Activated T-cell treated with anti-CD3 and anti-CD28 coated beads, Interleukin-2, amount 50 U/mL, for 72 hours (primary cell): ENCODE data around the gene FAM227B. TPM values are rescaled to one million over a fixed set of nuclear protein-coding genes. Genes with fewer than 3 reads are reported as not detected.
"Not testable (repeated sequence)": the region's sequence is repeated elsewhere in the genome, so short reads cannot be mapped to it uniquely, and the experiment has no call there.

Experiments
- ATAC-seq, 2 donors: fragments of 150-1000 bp; cut with Tn5 transposase; replicated peaks in 1 of 2; 2 replicates each; pipeline ENCODE4 v1.10.0; 2021; ENCODE audit warnings: moderate library complexity in 2 of 2, mild to moderate bottlenecking in 1 of 2
- DNase-seq, 2 donors: peaks; one replicate each; pipeline ENCODE4 v3.0.0; 2021 to 2022; ENCODE audit warnings: mixed read lengths in 1 of 2
- H3K27ac Mint-ChIP-seq: one replicate; pipeline ENCODE4 v1.8.0; 2022; ENCODE audit warnings: mild to moderate bottlenecking, moderate library complexity, mixed read lengths
- H3K27me3 Mint-ChIP-seq: one replicate; pipeline ENCODE4 v1.8.0; 2022; ENCODE audit warnings: low read depth, mixed read lengths
- H3K36me3 Mint-ChIP-seq, 2 donors: one replicate each; pipeline ENCODE4 v1.8.0; 2022; ENCODE audit warnings: mixed read lengths in 2 of 2, mild to moderate bottlenecking in 1 of 2; ENCODE audit not compliant: insufficient read depth in 2 of 2
- H3K4me1 Mint-ChIP-seq: one replicate; pipeline ENCODE4 v1.8.0; 2022; ENCODE audit warnings: low read depth, mixed read lengths
- H3K4me3 Mint-ChIP-seq, 2 donors: one replicate each; pipeline ENCODE4 v1.8.0; 2022; ENCODE audit warnings: mild to moderate bottlenecking in 2 of 2, mixed read lengths in 2 of 2, moderate library complexity in 2 of 2
- H3K9me3 Mint-ChIP-seq, 2 donors: one replicate each; pipeline ENCODE4 v1.8.0; 2022; ENCODE audit warnings: mixed read lengths in 2 of 2
- total RNA-seq, 2 donors: library from RNA; stranded (reverse); gene quantifications; one replicate each; pipeline ENCODE4 v1.2.3, GENCODE V29; 2022

Gene FAM227B
- total RNA-seq, 2 donors from 2014 or later, result 4.1 to 5.7 TPM

DNA sequence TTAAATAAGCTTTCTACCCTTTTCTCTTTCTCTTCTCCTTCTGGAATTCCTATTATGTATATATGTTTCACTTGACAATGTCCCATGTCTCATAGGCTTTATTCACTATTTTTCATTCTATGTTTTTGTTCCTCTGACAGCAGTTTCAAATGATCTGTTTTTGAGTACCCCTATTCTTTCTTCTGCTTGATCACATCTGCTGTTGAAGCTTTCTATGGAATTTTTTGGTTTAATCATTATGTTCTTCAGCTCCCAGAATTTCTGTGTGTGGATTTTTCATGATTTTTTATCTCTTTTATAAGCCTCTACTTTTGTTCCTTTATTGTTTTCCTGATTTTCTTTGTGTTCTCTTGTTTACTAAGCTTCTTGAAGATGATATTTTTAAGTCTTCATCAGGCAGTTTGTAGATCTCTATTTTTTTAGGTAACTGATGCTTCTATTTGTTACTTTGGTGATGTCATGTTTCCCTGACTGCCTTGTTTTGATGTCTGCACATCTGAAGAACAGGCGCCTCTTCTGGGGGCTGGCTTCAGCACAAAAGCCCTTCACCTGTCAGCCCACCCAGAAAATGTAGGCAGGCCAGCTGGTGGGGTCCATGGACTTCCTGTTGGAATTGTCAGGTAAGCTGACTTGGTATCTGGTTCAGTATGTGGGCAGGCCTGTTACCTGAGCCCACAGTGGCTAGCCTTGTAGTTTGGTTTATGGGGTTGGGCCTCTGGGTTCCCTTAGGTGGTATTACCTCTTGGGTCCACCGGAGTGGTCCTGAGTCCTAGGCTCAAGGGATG is 15.8 kb downstream of the FAM227B start:
- H3K36me3 Mint-ChIP-seq, result peaks cover 11 to 16% of the 10 kb centered on the region in 2 donors
- no peaks in the 10 kb centered on the region for H3K27me3 Mint-ChIP-seq
- H3K9me3 Mint-ChIP-seq, result peaks cover 16 to 20% of the 10 kb centered on the region in 2 donors
- ATAC-seq, result no peak
- H3K4me3 Mint-ChIP-seq, result no peak overlapping the region
- no peak overlapping the region for H3K27ac Mint-ChIP-seq
- no peak for DNase-seq
- H3K4me1 Mint-ChIP-seq, result no peaks in the 10 kb centered on the region

GRCh38 chr15:49592829-49593316 is 27.7 kb downstream of the FAM227B start:
- Mint-ChIP-seq H3K9me3 (peaks cover 10 to 15% of the 10 kb centered on the region in 2 donors), H3K36me3 (peaks cover 9 to 11% of the 10 kb centered on the region in 2 donors)
- H3K27me3 Mint-ChIP-seq, ATAC-seq, H3K4me1 Mint-ChIP-seq, H3K27ac Mint-ChIP-seq, DNase-seq, H3K4me3 Mint-ChIP-seq: not testable (repeated sequence)

DNA sequence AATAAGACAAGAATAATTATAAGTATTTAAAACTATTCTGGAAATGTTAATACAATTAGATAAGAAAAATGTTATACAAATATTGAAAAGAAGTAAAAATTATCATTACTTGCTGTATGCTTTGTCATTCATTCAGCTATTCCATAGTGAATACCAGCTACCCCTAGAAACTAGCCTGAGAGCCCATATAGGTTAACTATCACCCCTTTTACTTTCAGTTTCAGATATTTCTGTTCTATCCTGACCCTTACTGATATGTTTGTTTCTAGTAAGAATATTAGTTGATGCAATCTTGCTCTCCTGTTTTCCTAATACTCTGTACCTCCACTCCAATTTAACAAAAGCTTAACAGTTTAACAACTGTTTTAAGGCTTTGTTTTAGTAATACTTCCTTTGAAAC is 31.6 kb downstream of the FAM227B start:
- DNase-seq (no peak), ATAC-seq (no peak)
- Mint-ChIP-seq H3K4me3 (no peak overlapping the region), H3K9me3 (peaks cover 0 to 2% of the 10 kb centered on the region in 2 donors), H3K27ac (no peak overlapping the region), H3K36me3 (peaks cover 1 to 3% of the 10 kb centered on the region in 2 donors), H3K27me3 (no peaks in the 10 kb centered on the region), H3K4me1 (no peaks in the 10 kb centered on the region)

DNA sequence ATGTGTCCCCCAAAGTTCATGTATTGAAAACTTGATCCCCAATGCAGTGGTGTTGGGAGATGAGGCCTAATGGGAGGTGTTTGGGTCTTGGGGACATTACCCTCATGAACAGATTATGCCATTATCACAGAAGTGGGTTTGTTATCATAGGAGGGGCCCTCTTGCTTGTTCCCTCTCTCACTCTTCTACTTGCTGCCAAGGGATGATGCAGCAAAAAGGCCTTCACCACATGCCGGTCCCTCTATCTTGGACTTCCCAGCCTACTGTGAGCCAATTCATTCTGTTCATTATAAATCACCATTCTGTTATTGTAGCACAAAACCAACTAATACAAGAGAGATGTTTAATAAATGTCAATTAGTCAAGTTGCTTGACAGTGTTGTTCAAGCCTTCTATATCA is 47.2 kb downstream of the FAM227B start:
- Mint-ChIP-seq H3K27me3 (no peaks in the 10 kb centered on the region), H3K27ac (no peak overlapping the region), H3K4me1 (no peaks in the 10 kb centered on the region), H3K4me3 (no peak overlapping the region), H3K36me3 (peaks cover 9 to 15% of the 10 kb centered on the region in 2 donors), H3K9me3 (peaks cover 8 to 16% of the 10 kb centered on the region in 2 donors)
- no peak for DNase-seq
- ATAC-seq, result no peak

DNA sequence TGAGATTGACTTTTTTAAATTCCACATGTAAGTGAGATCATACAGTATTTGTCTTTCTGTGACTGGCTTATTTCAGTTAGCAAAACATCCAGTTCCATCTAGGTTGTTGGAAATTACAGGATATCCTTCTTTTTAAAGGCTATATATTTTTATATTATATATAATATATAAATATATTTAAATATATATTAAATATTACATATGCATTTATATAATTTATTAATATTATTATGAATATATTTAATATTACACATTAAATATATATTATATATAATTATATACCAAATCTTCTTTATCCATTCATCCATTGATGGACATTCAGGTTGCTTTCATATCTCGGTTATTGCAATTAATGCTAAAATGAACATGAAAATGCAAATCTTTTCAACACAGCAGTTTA is 49.9 kb downstream of the FAM227B start:
- no peak overlapping the region for H3K27ac Mint-ChIP-seq
- no peaks in the 10 kb centered on the region for H3K27me3 Mint-ChIP-seq
- no peak for ATAC-seq
- H3K36me3 Mint-ChIP-seq, result peaks cover 9 to 14% of the 10 kb centered on the region in 2 donors
- H3K4me1 Mint-ChIP-seq, result no peaks in the 10 kb centered on the region
- H3K4me3 Mint-ChIP-seq, result no peak overlapping the region
- no peak for DNase-seq
- H3K9me3 Mint-ChIP-seq, result peaks cover 8 to 14% of the 10 kb centered on the region in 2 donors

DNA sequence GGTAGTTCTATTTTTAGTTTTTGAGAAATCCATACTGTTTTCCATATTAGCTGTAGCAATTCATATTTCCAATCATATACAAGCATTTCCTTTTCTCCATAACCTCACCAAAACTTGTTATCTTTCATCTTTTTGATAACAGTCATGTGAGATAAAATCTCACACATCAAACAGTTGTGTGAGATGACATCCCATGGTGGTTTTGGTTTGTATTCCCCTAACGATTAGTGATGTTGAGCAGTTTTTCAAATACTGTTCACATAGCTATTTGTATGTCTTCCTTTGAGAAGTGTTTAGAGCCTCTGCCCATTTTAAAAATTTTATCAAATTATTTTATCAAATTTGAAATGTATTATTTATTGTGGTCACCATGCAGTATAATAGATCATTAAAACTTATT is 50.4 kb downstream of the FAM227B start:
- ATAC-seq, result no peak

GRCh38 chr15:49560045-49560444 is 60.6 kb downstream of the FAM227B start:
- H3K9me3 Mint-ChIP-seq, result peaks cover 12 to 37% of the 10 kb centered on the region in 2 donors
- DNase-seq, result no peak
- H3K27ac Mint-ChIP-seq, result no peak overlapping the region
- no peak overlapping the region for H3K4me3 Mint-ChIP-seq
- no peak for ATAC-seq
- H3K27me3 Mint-ChIP-seq, result no peaks in the 10 kb centered on the region
- no peaks in the 10 kb centered on the region for H3K4me1 Mint-ChIP-seq
- H3K36me3 Mint-ChIP-seq, result peaks cover 12 to 15% of the 10 kb centered on the region in 2 donors

More for the DNA sequence above, 50.4 kb downstream of the FAM227B start:
- Mint-ChIP-seq H3K27ac (no peak overlapping the region), H3K36me3 (peaks cover 9 to 14% of the 10 kb centered on the region in 2 donors), H3K27me3 (no peaks in the 10 kb centered on the region), H3K4me3 (no peak overlapping the region), H3K9me3 (peaks cover 8 to 14% of the 10 kb centered on the region in 2 donors), H3K4me1 (no peaks in the 10 kb centered on the region)
- no peak for DNase-seq

GRCh38 chr15:49558929-49559328 is 61.7 kb downstream of the FAM227B start:
- ATAC-seq (no peak), DNase-seq (no peak)
- Mint-ChIP-seq H3K4me1 (no peaks in the 10 kb centered on the region), H3K9me3 (peaks cover 18 to 44% of the 10 kb centered on the region in 2 donors), H3K27me3 (no peaks in the 10 kb centered on the region), H3K27ac (no peak overlapping the region), H3K36me3 (peaks cover 15 to 16% of the 10 kb centered on the region in 2 donors), H3K4me3 (no peak overlapping the region)

GRCh38 chr15:49556437-49556836 is 64.2 kb downstream of the FAM227B start:
- Mint-ChIP-seq H3K36me3 (peaks cover 11 to 12% of the 10 kb centered on the region in 2 donors), H3K4me1 (no peaks in the 10 kb centered on the region), H3K27ac (no peak overlapping the region), H3K9me3 (peaks cover 22 to 36% of the 10 kb centered on the region in 2 donors), H3K4me3 (no peak overlapping the region), H3K27me3 (no peaks in the 10 kb centered on the region)
- DNase-seq, result no peak
- ATAC-seq, result no peak

DNA sequence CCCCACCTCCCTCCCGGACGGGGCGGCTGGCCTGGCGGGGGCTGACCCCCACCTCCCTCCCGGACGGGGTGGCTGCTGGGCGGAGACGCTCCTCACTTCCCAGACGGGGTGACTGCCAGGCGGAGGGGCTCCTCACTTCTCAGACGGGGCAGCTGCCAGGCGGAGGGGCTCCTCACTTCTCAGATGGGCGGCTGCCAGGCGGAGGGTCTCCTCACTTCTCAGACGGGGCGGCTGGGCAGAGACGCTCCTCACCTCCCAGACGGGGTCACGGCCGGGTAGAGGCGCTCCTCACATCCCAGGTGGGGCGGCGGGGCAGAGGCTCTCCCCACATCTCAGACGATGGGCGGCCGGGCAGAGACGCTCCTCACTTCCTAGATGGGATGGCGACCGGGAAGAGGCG is 70.3 kb downstream of the FAM227B start:
- H3K9me3 Mint-ChIP-seq, result peaks cover 17 to 23% of the 10 kb centered on the region in 2 donors
- not testable (repeated sequence) for H3K27ac Mint-ChIP-seq, H3K4me1 Mint-ChIP-seq, H3K4me3 Mint-ChIP-seq, DNase-seq, H3K27me3 Mint-ChIP-seq, H3K36me3 Mint-ChIP-seq, ATAC-seq

DNA sequence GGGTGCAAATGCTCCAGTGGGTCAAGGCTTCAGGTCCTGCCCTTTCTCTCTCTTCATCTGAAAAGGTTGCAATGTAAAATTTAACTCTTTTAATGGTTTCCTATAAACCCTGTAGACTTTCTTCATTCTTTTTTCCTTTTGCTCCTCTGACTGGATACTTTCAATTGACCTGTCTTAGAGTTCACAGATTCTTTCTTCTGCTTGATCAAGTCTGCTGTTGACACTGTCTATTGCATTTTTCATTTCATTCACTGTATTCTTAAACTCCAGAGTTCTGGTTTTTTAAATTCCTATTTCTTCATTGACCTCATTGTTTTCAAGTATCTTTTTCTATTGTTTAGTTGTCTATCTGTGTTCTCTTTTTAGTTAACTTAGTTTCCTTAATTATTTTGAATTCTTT is 82.1 kb downstream of the FAM227B start:
- no peak overlapping the region for H3K27ac Mint-ChIP-seq
- H3K27me3 Mint-ChIP-seq, result no peaks in the 10 kb centered on the region
- DNase-seq, result no peak
- no peak for ATAC-seq
- peaks cover 10 to 15% of the 10 kb centered on the region in 2 donors for H3K9me3 Mint-ChIP-seq
- H3K36me3 Mint-ChIP-seq, result peaks cover 0 to 3% of the 10 kb centered on the region in 2 donors
- no peak overlapping the region for H3K4me3 Mint-ChIP-seq
- no peaks in the 10 kb centered on the region for H3K4me1 Mint-ChIP-seq

DNA sequence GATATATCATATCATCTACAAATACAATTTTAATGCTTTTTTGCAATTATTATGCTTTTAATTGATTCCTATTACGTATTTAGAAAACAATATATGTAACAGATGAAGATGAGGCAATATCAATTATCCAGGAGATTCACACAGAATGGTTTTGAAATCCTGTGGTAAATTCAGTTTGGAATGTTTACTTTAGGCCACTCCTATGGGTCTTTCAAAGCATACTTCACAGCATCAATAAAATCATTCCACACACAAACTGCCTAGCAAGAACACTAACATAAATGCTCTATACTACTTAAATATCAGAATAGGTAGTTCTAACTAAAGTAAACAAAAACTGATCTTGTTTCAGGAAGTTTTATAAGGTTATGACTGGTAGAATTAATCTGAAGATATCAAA is 90.5 kb downstream of the FAM227B start:
- peaks cover 3 to 19% of the 10 kb centered on the region in 2 donors for H3K9me3 Mint-ChIP-seq

GRCh38 chr15:49528289-49528688 is 92.3 kb downstream of the FAM227B start:
- Mint-ChIP-seq H3K4me1 (no peaks in the 10 kb centered on the region), H3K9me3 (peaks cover 0 to 15% of the 10 kb centered on the region in 2 donors), H3K36me3 (peaks cover 0 to 2% of the 10 kb centered on the region in 2 donors), H3K4me3 (no peak overlapping the region), H3K27me3 (no peaks in the 10 kb centered on the region), H3K27ac (no peak overlapping the region)
- no peak for ATAC-seq
- no peak for DNase-seq

More for the DNA sequence above, 90.5 kb downstream of the FAM227B start:
- Mint-ChIP-seq H3K27me3 (no peaks in the 10 kb centered on the region), H3K36me3 (peaks cover 0 to 2% of the 10 kb centered on the region in 2 donors), H3K27ac (no peak overlapping the region), H3K4me3 (no peak overlapping the region), H3K4me1 (no peaks in the 10 kb centered on the region)
- DNase-seq, result no peak
- no peak for ATAC-seq
